Activated B cell treated with CpG ODN at 0.5 μM for 24 hours (primary cell): ENCODE measurements around the gene IRAK4. TPM values are rescaled to one million over a fixed set of nuclear protein-coding genes. Genes with fewer than 3 reads are reported as not detected.
"Not testable (repeated sequence)": the region's sequence is repeated elsewhere in the genome, so short reads cannot be mapped to it uniquely, and the experiment has no call there.

Experiments
- ATAC-seq: fragments of 200-7000 bp; cut with Tn5 transposase; one replicate; pipeline ENCODE4 v1.10.0; 2021; ENCODE audit warnings: low read depth, mild to moderate bottlenecking, moderate library complexity
- CTCF ChIA-PET: fragments of 350-600 bp; sonication (Branson Sonifier 250); formaldehyde crosslinking; loops from one replicate; lab custom pipeline; 2021; ENCODE audit warnings: antibody characterized with exemption; lab: Charles Lee
- POLR2A ChIA-PET: fragments of 350-600 bp; sonication (Branson Sonifier 250); formaldehyde crosslinking; loops from one replicate; lab custom pipeline; 2021; ENCODE audit warnings: antibody characterized with exemption; lab: Charles Lee
- DNase-seq: peaks from one replicate; pipeline ENCODE4 v3.0.0; 2022
- H3K27ac Mint-ChIP-seq: one replicate; pipeline ENCODE4 v1.8.0; 2020; ENCODE audit warnings: mixed read lengths
- H3K27me3 Mint-ChIP-seq: one replicate; pipeline ENCODE4 v1.8.0; 2021; ENCODE audit warnings: mixed read lengths
- H3K36me3 Mint-ChIP-seq: one replicate; pipeline ENCODE4 v1.8.0; 2021; ENCODE audit warnings: low read depth, mixed read lengths
- H3K4me1 Mint-ChIP-seq: one replicate; pipeline ENCODE4 v1.8.0; 2021; ENCODE audit warnings: mixed read lengths
- H3K4me3 Mint-ChIP-seq: one replicate; pipeline ENCODE4 v1.8.0; 2020; ENCODE audit warnings: mild to moderate bottlenecking, mixed read lengths
- H3K9me3 Mint-ChIP-seq: one replicate; pipeline ENCODE4 v1.8.0; 2020; ENCODE audit warnings: mixed read lengths
- CTCF ChIP-seq: fragments of 200-600 bp; IDR thresholded peaks from one replicate; pipeline ENCODE4 v1.8.0; 2022; ENCODE audit warnings: antibody characterized with exemption, mild to moderate bottlenecking
- intact Hi-C: fragments of 100-400 bp; cut with micrococcal nuclease; formaldehyde crosslinking; loops from one replicate; pipeline ENCODE4 v1.15.1; 2024
- total RNA-seq: library from RNA; stranded (reverse); gene quantifications from 2 replicates; pipeline ENCODE4 v1.2.3, GENCODE V29; 2022

Gene IRAK4
- total RNA-seq, 1 donor from 2014 or later, result 40.8 TPM

- POLR2A ChIA-PET, result no interaction called here
- DNase-seq (no peak), ATAC-seq (no peak)
- no peaks in the 10 kb centered on the region for H3K4me1 Mint-ChIP-seq
- H3K36me3 Mint-ChIP-seq, result peaks cover 72% of the 10 kb centered on the region
- TF ChIP-seq CTCF, result no peak
- intact Hi-C loops, result no loop called here
- no peaks in the 10 kb centered on the region for H3K27me3 Mint-ChIP-seq
- CTCF ChIA-PET, result no interaction called here
- no peaks in the 10 kb centered on the region for H3K9me3 Mint-ChIP-seq
- no peak overlapping the region for H3K27ac Mint-ChIP-seq
- no peak overlapping the region for H3K4me3 Mint-ChIP-seq
Measured at GRCh38 chr12:43740511-43741100, 18.1 kb upstream of the IRAK4 start.

- intact Hi-C loops, result no loop called here
- Mint-ChIP-seq H3K4me1 (no peaks in the 10 kb centered on the region), H3K36me3 (peaks cover 64% of the 10 kb centered on the region), H3K4me3 (no peak overlapping the region), H3K27me3 (no peaks in the 10 kb centered on the region), H3K9me3 (no peaks in the 10 kb centered on the region), H3K27ac (no peak overlapping the region)
- TF ChIP-seq CTCF, result no peak
- ChIA-PET POLR2A (no interaction called here), CTCF (no interaction called here)
- DNase-seq (no peak), ATAC-seq (no peak)
Measured at GRCh38 chr12:43742106-43742505, 16.6 kb upstream of the IRAK4 start.

- H3K4me1 Mint-ChIP-seq, result no peaks in the 10 kb centered on the region
- peaks cover 55% of the 10 kb centered on the region for H3K36me3 Mint-ChIP-seq
- H3K9me3 Mint-ChIP-seq, result no peaks in the 10 kb centered on the region
- no peak overlapping the region for H3K4me3 Mint-ChIP-seq
- no peak overlapping the region for H3K27ac Mint-ChIP-seq
- intact Hi-C loops, result no loop called here
- no peak for TF ChIP-seq CTCF
- H3K27me3 Mint-ChIP-seq, result no peaks in the 10 kb centered on the region
- CTCF ChIA-PET, result no interaction called here
- ATAC-seq, result no peak
- POLR2A ChIA-PET, result no interaction called here
- no peak for DNase-seq
Measured at GRCh38 chr12:43744826-43745225, 13.9 kb upstream of the IRAK4 start.

GRCh38 chr12:43749016-43749415 lies 9.7 kb upstream of the IRAK4 start:
- Mint-ChIP-seq H3K36me3 (peaks cover 50% of the 10 kb centered on the region), H3K4me3 (no peak overlapping the region), H3K9me3 (no peaks in the 10 kb centered on the region), H3K4me1 (peaks cover 17% of the 10 kb centered on the region), H3K27ac (no peak overlapping the region), H3K27me3 (no peaks in the 10 kb centered on the region)
- ATAC-seq (no peak), DNase-seq (no peak)
- no peak for TF ChIP-seq CTCF
- ChIA-PET POLR2A (interaction anchor here (1.3 kb wide), 2 partner anchors 10 to 1510 kb away, joined by 3 read pairs; partner anchors contain the start of gene YAF2), CTCF (no interaction called here)
- intact Hi-C loops, result no loop called here

GRCh38 chr12:43750814-43751213 lies 7.9 kb upstream of the IRAK4 start:
- no peak for ATAC-seq
- intact Hi-C loops, result no loop called here
- H3K9me3 Mint-ChIP-seq, result no peaks in the 10 kb centered on the region
- H3K27ac Mint-ChIP-seq, result no peak overlapping the region
- no peak for DNase-seq
- POLR2A ChIA-PET, result no interaction called here
- H3K4me3 Mint-ChIP-seq, result no peak overlapping the region
- TF ChIP-seq CTCF, result no peak
- H3K36me3 Mint-ChIP-seq, result peaks cover 45% of the 10 kb centered on the region
- H3K27me3 Mint-ChIP-seq, result no peaks in the 10 kb centered on the region
- CTCF ChIA-PET, result no interaction called here
- H3K4me1 Mint-ChIP-seq, result peaks cover 21% of the 10 kb centered on the region

GRCh38 chr12:43751360-43751759 lies 7.4 kb upstream of the IRAK4 start:
- H3K27ac Mint-ChIP-seq, ATAC-seq, H3K4me3 Mint-ChIP-seq, POLR2A ChIA-PET, DNase-seq, H3K27me3 Mint-ChIP-seq, CTCF ChIA-PET, H3K9me3 Mint-ChIP-seq, intact Hi-C loops: not testable (repeated sequence)
- H3K36me3 Mint-ChIP-seq, result peaks cover 45% of the 10 kb centered on the region
- peaks cover 25% of the 10 kb centered on the region for H3K4me1 Mint-ChIP-seq
